Daoy (cell line): ENCODE data around the gene VIPR1. TPM values are rescaled to one million over a fixed set of nuclear protein-coding genes. Genes with fewer than 3 reads are reported as not detected.
A peak's percentile ranks its signal among the peaks of the same experiment; 100 is the strongest.
"Not testable (repeated sequence)": the region's sequence is repeated elsewhere in the genome, so short reads cannot be mapped to it uniquely, and the experiment has no call there.

Experiments
- DNase-seq: peaks from one replicate; pipeline ENCODE4 v3.0.0-alpha.2; 2015; ENCODE audit warnings: low read depth
- total RNA-seq: library from RNA; depleted of rRNA; stranded (reverse); fragments of >200 nt; shearing (Covaris generic); gene quantifications from 2 replicates; pipeline ENCODE4 v1.2.3, GENCODE V29; 2014; rRNA removed

The VIPR1 gene
- total RNA-seq, 1 experiment from 2014 or later = 31.7 TPM

DNA sequence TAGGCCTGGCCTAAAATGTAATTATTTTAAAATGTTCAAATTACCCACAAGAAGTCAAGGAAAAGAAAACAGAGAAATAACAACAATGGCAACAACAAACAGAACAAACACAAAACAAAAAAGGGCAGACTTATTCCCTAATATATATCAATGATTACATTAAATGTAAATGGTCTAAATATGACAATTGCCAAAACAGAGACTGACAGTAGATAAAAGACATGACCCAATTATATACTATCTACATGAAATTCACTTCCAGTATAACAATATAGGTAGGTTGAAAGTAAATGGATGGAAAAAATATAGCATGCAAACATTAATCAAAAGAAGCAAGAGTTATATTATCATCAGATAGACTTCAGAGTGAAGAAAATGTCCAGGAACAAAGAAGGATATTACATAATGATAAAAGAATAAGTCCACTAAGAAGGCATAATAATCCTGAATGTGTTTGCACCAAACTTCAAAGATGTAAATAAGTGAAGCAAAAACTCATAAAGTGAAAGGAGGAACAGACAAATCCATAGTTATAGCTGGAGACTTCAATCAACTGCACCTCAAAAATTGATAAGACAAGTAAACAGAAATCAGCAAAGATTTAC lies 72.8 kb downstream of the VIPR1 start:
- no peak for DNase-seq

GRCh38 chr3:42578054-42578453 lies 75.6 kb downstream of the VIPR1 start:
- no peak for DNase-seq

- DNase-seq = not testable (repeated sequence)
Measured at GRCh38 chr3:42579346-42579745, 76.9 kb downstream of the VIPR1 start.

DNA sequence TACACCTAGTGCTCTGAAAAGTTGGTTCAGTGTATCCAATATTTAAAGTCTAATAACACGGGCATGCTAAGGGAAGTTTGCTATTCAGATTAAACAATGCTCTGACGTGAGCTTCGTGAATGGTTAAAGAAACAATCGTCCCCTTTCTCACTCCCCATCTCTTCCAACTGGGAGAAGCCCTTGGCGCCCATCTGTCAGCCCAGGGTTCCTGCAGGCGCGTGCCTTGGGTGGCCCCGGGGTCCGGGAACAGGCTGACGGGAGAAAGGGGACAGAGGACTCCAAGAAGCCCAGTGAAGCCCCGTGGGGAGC lies 78.9 kb downstream of the VIPR1 start:
- no peak for DNase-seq

DNA sequence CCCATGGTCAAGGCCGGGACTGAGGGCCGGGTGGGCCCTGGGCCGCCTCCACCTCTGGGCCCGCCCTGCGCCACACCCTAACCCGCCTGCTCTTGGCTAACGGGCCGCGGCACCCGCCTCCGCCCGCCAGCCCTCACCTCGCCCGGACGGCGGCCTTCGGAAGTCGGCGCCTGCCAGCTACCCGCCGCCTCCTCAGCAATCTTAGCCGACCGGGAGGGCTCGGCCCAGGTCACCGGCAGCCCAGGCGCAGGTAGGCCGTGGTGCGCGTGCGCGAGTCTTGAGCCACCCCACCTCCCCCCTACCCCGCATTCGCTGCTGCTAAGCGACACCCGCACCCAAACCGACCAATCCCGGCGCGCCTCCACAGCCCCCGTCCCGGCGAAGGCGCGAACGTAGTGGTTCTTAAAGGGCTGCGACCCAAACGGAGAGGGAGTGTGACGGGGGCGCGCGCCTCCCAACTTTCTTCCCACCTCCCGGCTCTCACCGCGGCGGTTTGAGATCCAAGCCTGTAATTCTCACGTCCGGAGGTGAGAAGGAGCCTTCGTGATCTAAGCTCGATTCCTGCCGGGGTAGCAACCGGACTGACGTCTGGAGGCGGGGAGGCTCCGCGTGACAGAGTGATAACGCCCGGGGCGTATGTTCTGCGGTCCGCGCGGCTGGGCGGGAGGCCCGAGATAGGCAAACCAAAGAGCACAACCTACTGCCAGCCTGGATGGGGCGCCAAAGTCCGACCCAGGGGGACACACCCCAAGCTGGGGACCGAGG lies 79.4 kb downstream of the VIPR1 start, which contains the start of gene SEC22C:
SEC22C (minus strand) TSS at position 259 of the 765 bp plus-strand sequence. CDS start 12,921 bp downstream, outside the sequence.
- peak; percentile 96 for DNase-seq

GRCh38 chr3:42582474-42583070 lies 80.1 kb downstream of the VIPR1 start:
- DNase-seq = no peak

Other genes with a start within 250 kb of the VIPR1 start
- gene CCK, start 236.5 kb upstream of the VIPR1 start, total RNA-seq = 0.42 and 6.2 TPM in 2 replicates
- 0.23 TPM in 1 of 2 replicates, not detected in the other for gene LYZL4, start 92.0 kb upstream of the VIPR1 start, total RNA-seq
- 47.7 and 60.1 TPM in 2 replicates for gene SEC22C, start 79.3 kb downstream of the VIPR1 start, total RNA-seq
- 27.4 and 38.1 TPM in 2 replicates for gene SS18L2, start 88.2 kb downstream of the VIPR1 start, total RNA-seq
- 10.7 and 15.5 TPM in 2 replicates for gene NKTR, start 98.0 kb downstream of the VIPR1 start, total RNA-seq
- gene ZBTB47, start 151.1 kb downstream of the VIPR1 start, total RNA-seq = 2.5 and 5.7 TPM in 2 replicates
- not detected in 2 replicates for gene KLHL40, start 182.9 kb downstream of the VIPR1 start, total RNA-seq
- not detected in 2 replicates for gene HHATL, start 200.2 kb downstream of the VIPR1 start, total RNA-seq